NT2/D1 (cell line): ENCODE data around the gene FMN1.

Source experiments
- SUZ12 ChIP-seq: IDR thresholded peaks from 2 replicates; pipeline ENCODE4 v1.6.1; 2011; ENCODE audit not compliant: insufficient read length, insufficient read depth; ENCODE audit errors: extremely low read depth
- YY1 ChIP-seq: IDR thresholded peaks from 2 replicates; pipeline ENCODE4 v1.6.1; 2011; ENCODE audit not compliant: insufficient read length, insufficient read depth
- ZNF274 ChIP-seq: IDR thresholded peaks from 2 replicates; pipeline ENCODE4 v1.6.1; 2011; ENCODE audit warnings: mild to moderate bottlenecking, low read depth, low read length

- TF ChIP-seq YY1 (no peak), SUZ12 (no peak), ZNF274 (no peak)
These were observed 104.4 kb downstream of the FMN1 start for GRCh38 chr15:33089878-33090757.
